K562 (cell line): ENCODE data around the gene DGCR8. TPM values are rescaled to one million over a fixed set of nuclear protein-coding genes. Genes with fewer than 3 reads are reported as not detected.

ENCODE experiments used
- ZSCAN32 ChIP-seq: fragments of 450-650 bp; formaldehyde crosslinking; IDR thresholded peaks from 2 replicates; pipeline ENCODE4 v1.4.0; 2020; ENCODE audit warnings: mild to moderate bottlenecking, moderate library complexity
- polyA plus RNA-seq, 8 experiments: library from polyadenylated mRNA; depleted of rRNA in 4 of 8; stranded (reverse) in 5 of 8; unstranded in 3 of 8; fragments of >200 nt; fragmentation: Nextera tagmentation in 2 of 8; fragmentation: Illumina TruSeq in 1 of 8; extraction: Ambion mirVana in 2 of 8; extraction: Trizol in 1 of 8; gene quantifications; 2 replicates each; pipeline versions ENCODE4 v1.2.1 to v1.2.3, GENCODE V29; 2011 to 2014; ENCODE audit warnings: inconsistent platforms in 1 of 8, missing spikeins in 1 of 8
- total RNA-seq, 7 experiments: library from RNA; depleted of rRNA in 6 of 7; stranded (reverse); fragments of >200 nt in 6 of 7; fragmentation: Illumina TruSeq in 2 of 7; extraction: Trizol in 2 of 7; gene quantifications; 2 replicates each; pipeline versions ENCODE4 v1.2.1 to v1.2.3, GENCODE V29; 2011 to 2021; ENCODE audit warnings: low replicate concordance in 1 of 7
- TF ChIP-seq, protein P1 (sequence below): fragments of 450-650 bp; formaldehyde crosslinking; IDR thresholded peaks from 2 replicates; pipeline ENCODE4 v1.4.0; 2022; ENCODE audit warnings: missing genetic modification characterization
- TF ChIP-seq, protein P2 (sequence below): fragments of 250-450 bp; sonication (Bioruptor Pico); IDR thresholded peaks from 2 replicates; pipeline ENCODE4 v1.5.0; 2022; ENCODE audit warnings: mild to moderate bottlenecking
- TF ChIP-seq, protein P3 (sequence below): fragments of 250-450 bp; sonication (Bioruptor Pico); IDR thresholded peaks from 2 replicates; pipeline ENCODE4 v1.4.0; 2020; ENCODE audit warnings: mild to moderate bottlenecking, moderate library complexity

The DGCR8 gene
- total and polyA plus RNA-seq, 9 of the 15 experiments (the other 6 are each of a cell fraction or from before 2014, with no cell fraction given): 5.9 to 144 (median 80.1) TPM

DNA sequence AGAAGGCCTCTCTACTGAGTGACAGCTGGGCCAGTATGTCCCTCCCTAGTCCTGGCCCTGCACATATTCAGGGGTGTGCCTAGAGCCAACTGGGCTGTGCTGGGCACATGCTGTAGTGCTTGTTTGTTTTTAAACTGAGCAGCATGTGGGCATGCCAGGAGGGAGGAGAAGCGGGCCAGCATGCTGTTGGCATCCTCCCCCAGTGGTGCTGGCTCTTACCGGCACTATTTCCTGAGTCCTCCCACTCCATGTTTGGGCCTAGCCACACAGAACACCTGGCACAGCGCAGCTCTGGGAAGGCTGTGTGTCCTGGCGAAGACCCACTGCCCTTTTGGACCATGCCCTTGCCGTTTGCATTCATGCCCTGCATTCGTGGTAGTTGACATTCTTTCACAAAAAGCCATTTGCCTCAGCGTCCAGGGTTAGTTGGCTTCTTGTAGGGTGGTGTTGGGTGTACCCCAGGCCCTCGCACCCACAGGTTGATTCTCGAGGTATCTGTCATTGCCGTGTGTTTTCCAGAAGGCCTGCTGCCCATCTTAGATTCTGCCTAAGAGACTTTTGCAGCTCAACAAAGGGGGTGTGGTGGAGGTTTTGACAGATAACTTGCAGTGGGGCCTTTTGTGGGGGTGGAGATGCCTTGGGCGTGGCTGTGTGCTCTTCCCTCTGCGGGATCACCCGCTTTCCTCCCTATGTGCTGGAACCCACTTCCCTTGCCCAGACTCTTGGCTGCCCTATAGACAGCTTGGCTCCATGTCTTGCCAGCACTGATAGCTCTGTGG is 13.6 kb downstream of the DGCR8 start (continued):
- TF ChIP-seq, protein P1, sequence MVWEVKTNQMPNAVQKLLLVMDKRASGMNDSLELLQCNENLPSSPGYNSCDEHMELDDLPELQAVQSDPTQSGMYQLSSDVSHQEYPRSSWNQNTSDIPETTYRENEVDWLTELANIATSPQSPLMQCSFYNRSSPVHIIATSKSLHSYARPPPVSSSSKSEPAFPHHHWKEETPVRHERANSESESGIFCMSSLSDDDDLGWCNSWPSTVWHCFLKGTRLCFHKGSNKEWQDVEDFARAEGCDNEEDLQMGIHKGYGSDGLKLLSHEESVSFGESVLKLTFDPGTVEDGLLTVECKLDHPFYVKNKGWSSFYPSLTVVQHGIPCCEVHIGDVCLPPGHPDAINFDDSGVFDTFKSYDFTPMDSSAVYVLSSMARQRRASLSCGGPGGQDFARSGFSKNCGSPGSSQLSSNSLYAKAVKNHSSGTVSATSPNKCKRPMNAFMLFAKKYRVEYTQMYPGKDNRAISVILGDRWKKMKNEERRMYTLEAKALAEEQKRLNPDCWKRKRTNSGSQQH: peak; percentile 5; the same call in 1 of the 2 replicates
- TF ChIP-seq ZSCAN32: no peak
- TF ChIP-seq, protein P2, sequence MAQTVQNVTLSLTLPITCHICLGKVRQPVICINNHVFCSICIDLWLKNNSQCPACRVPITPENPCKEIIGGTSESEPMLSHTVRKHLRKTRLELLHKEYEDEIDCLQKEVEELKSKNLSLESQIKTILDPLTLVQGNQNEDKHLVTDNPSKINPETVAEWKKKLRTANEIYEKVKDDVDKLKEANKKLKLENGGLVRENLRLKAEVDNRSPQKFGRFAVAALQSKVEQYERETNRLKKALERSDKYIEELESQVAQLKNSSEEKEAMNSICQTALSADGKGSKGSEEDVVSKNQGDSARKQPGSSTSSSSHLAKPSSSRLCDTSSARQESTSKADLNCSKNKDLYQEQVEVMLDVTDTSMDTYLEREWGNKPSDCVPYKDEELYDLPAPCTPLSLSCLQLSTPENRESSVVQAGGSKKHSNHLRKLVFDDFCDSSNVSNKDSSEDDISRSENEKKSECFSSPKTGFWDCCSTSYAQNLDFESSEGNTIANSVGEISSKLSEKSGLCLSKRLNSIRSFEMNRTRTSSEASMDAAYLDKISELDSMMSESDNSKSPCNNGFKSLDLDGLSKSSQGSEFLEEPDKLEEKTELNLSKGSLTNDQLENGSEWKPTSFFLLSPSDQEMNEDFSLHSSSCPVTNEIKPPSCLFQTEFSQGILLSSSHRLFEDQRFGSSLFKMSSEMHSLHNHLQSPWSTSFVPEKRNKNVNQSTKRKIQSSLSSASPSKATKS (CRISPR knock-in tag): no peak
- TF ChIP-seq, protein P3, sequence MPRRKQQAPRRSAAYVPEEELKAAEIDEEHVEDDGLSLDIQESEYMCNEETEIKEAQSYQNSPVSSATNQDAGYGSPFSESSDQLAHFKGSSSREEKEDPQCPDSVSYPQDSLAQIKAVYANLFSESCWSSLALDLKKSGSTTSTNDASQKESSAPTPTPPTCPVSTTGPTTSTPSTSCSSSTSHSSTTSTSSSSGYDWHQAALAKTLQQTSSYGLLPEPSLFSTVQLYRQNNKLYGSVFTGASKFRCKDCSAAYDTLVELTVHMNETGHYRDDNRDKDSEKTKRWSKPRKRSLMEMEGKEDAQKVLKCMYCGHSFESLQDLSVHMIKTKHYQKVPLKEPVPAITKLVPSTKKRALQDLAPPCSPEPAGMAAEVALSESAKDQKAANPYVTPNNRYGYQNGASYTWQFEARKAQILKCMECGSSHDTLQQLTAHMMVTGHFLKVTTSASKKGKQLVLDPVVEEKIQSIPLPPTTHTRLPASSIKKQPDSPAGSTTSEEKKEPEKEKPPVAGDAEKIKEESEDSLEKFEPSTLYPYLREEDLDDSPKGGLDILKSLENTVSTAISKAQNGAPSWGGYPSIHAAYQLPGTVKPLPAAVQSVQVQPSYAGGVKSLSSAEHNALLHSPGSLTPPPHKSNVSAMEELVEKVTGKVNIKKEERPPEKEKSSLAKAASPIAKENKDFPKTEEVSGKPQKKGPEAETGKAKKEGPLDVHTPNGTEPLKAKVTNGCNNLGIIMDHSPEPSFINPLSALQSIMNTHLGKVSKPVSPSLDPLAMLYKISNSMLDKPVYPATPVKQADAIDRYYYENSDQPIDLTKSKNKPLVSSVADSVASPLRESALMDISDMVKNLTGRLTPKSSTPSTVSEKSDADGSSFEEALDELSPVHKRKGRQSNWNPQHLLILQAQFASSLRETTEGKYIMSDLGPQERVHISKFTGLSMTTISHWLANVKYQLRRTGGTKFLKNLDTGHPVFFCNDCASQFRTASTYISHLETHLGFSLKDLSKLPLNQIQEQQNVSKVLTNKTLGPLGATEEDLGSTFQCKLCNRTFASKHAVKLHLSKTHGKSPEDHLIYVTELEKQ: no peak
